Measurements from ENCODE around the gene PRKAG1. TPM values are rescaled to one million over a fixed set of nuclear protein-coding genes. Genes with fewer than 3 reads are reported as not detected.

PRKAG1 gene
- total RNA-seq, 2 donors from 2014 or later = 49.5 to 54.8 TPM

DNA sequence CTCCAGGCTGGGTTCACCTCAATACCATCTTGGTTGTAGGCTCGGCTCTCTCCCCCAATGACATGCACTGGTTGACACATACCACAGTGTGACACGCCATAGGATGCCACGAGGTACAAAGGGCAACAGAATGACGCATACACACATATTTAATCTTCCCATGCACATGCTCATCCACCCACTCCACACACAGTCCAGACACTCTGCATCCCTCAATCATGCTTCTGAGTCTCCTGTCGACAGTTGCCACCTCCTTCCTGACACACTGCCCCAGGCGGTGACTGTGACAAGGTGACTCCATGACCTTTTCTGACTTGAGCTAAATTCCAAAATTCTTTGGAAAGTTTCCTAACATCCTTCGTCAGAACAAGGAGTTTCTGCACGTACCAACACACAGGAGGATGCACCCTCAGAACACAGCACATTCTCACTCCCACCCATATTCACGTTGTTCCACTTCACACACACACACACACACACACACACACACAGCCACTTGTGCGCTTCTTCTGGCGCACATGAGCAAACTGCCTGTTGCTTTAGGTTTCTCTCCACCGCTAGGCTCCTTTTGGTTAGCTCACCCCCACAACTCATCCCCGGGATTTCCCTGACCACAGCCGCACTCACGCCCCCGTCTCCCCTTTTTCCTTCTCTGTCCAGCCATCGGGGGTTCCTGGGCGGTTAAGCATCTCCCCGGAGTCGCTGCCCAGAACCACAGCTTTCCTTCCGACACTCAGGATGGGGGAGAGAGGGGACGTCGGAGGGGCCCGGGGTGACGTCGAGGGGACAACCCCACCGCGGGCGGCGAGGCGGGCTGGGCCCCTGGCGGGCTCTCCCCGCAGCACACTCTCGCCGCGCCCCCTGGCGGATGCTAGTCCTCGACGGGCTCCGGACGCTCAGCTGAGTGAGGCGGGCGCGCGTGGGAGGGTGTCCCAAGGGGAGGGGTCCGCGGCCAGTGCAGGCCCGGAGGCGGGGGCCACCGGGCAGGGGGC lies 41.0 kb downstream of the PRKAG1 start:
- TF ChIP-seq, protein P1, sequence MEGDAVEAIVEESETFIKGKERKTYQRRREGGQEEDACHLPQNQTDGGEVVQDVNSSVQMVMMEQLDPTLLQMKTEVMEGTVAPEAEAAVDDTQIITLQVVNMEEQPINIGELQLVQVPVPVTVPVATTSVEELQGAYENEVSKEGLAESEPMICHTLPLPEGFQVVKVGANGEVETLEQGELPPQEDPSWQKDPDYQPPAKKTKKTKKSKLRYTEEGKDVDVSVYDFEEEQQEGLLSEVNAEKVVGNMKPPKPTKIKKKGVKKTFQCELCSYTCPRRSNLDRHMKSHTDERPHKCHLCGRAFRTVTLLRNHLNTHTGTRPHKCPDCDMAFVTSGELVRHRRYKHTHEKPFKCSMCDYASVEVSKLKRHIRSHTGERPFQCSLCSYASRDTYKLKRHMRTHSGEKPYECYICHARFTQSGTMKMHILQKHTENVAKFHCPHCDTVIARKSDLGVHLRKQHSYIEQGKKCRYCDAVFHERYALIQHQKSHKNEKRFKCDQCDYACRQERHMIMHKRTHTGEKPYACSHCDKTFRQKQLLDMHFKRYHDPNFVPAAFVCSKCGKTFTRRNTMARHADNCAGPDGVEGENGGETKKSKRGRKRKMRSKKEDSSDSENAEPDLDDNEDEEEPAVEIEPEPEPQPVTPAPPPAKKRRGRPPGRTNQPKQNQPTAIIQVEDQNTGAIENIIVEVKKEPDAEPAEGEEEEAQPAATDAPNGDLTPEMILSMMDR (IDR thresholded peaks at IDR 0.05) = peak; percentile 76
- peak; percentile 73 for DNase-seq
- Histone ChIP-seq H3K9ac (ENCODE audit: low read depth in 2 of 2, low read length in 2 of 2) (no peak overlapping the region), H3K4me1 (peaks cover 36% of the 10 kb centered on the region), H3K9me3 (no peaks in the 10 kb centered on the region), H3K36me3 (no peaks in the 10 kb centered on the region), H3K4me3 (peak overlapping the region; percentile 27), H3K27me3 (peaks cover 76% of the 10 kb centered on the region), H3K27ac (no peak overlapping the region)
- intact Hi-C loops (cut with DNase I) = loop anchor here (5.0 kb wide), 1 partner anchor 40 kb away; no protein-coding TSS in a partner anchor

DNA sequence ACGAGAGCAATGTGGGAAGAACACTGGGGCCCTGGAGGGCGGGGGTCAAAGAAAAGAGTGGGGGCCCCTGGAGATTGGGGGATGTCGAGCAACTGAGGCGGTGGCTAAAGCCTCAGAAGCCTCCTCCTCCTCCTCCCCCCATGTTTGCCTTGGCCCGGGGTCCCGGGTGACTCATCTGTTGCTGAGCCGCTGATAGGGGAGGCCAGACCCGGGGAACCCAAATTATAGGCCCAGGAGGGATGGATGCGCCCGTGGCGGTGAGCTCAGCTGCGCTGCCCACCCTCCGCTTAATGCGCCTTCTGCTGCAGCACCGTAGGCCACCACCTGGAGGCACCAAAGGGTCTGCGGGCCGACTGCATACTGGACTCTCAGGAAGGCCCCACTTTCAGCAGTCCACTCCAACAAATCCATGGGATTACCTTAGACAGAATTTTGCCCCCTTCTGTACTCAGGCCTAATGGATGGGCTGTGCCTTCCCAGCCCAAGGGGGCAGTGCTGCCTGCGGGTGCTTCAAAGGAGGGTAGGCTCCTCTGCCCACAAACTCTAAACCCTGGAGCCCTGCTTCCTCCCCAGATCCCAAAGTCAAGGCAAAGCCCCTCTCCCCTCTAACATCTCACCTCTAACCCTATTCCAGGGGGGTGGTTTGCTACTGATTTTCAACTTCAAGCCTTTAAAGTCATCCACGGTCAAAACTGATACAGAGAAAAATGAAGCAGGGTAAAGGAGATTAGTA lies 44.5 kb downstream of the PRKAG1 start:
- Histone ChIP-seq H3K9ac (ENCODE audit: low read depth in 2 of 2, low read length in 2 of 2) (no peak overlapping the region), H3K9me3 (no peaks in the 10 kb centered on the region), H3K27ac (no peak overlapping the region), H3K27me3 (peaks cover 70% of the 10 kb centered on the region), H3K4me1 (peaks cover 29% of the 10 kb centered on the region), H3K4me3 (no peak overlapping the region), H3K36me3 (no peaks in the 10 kb centered on the region)
- intact Hi-C loops (cut with DNase I) = no loop called here
- peak; percentile 62 for DNase-seq
- TF ChIP-seq, protein P1 (IDR thresholded peaks at IDR 0.05) = peak; percentile 61

DNA sequence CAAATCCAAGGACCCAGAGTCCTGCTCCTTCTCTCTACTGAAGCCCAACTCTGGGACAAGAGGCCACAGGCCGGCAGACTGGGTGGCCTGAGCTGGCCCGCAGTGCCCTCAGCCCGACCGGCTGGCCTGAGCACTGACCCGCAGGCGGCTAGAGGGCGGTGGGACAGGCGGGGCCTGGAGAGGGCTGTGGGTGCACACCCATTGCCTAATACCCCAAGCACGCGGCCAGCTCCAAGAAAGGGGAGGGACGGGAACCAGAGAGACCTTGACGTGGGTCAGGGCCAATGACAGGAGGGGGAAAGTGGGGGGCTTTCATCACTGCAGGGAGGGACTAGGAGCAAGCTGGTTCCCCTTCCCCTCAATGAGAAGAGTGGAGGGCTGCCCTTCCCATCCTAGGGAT lies 45.0 kb downstream of the PRKAG1 start:
- Histone ChIP-seq H3K27ac (no peak overlapping the region), H3K36me3 (no peaks in the 10 kb centered on the region), H3K9ac (ENCODE audit: low read depth in 2 of 2, low read length in 2 of 2) (no peak overlapping the region), H3K27me3 (peaks cover 64% of the 10 kb centered on the region), H3K4me1 (peaks cover 27% of the 10 kb centered on the region), H3K4me3 (no peak overlapping the region), H3K9me3 (no peaks in the 10 kb centered on the region)
- TF ChIP-seq, protein P1 (IDR thresholded peaks at IDR 0.05) = no peak
- intact Hi-C loops (cut with DNase I) = no loop called here
- no peak for DNase-seq

DNA sequence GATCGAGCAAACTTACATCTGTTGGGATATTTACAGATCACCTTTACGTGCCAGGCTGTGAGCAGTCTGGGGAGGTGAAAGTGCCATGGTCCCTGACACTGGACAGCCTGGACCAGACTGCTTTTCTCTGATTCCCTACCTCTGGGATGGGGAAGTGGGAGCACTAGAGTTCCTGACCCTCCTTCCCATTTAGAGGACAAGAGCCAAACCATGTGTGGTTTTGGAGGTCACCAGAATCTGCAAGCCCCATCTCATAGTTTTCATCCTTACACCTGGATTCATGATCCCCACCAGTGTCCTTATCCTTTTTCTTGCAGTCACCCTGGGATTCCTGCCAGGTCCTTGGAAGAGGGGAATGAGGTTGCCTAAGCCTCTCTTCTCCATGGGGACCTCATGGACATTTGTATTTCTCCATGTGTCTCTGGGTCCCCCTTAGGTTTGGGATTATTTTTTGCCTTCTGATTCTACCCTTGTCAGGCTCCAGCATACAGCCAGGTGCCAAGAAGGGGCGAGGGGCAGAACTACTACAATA lies 45.6 kb downstream of the PRKAG1 start:
- Histone ChIP-seq H3K27me3 (peaks cover 59% of the 10 kb centered on the region), H3K27ac (no peak overlapping the region), H3K4me1 (peaks cover 21% of the 10 kb centered on the region), H3K9me3 (no peaks in the 10 kb centered on the region), H3K9ac (ENCODE audit: low read depth in 2 of 2, low read length in 2 of 2) (no peak overlapping the region), H3K36me3 (no peaks in the 10 kb centered on the region), H3K4me3 (no peak overlapping the region)
- intact Hi-C loops (cut with DNase I) = no loop called here
- TF ChIP-seq, protein P1 (IDR thresholded peaks at IDR 0.05) = no peak
- no peak for DNase-seq

DNA sequence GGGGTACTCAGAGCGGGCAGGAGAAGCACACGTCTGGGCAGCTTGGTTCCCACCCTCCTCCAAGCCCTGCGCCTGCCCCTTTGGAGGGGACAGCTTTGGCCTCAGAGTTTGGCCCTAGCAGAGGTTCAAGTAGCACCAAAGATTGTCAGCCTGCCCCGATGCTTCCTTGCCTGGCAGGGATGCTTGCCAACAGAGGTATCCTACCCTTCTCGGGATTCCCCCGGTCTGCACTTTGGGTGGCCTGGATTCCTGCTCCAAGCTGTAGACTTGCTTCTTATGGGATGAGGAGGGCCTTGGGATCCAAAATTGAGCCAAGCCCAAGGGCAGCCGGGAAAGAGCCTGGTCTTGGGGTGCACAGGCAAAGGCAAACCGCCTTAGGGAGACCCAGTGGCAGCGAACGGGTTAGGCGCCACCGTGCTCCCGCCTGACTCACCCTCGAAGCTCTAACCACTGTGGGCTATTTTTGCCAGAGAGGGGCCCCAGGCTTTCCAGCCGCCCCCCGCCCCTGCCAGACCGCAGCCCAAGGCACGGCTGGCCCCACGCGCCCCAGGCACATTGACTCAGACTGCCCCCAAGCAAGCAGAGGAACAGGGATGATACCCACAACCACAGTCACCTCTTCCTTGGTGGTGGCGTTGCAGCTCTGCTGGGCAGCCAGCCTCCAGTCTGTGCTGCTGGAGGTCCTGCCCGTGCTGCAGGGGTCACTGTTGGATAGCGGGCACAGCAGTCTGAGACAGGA lies 46.2 kb downstream of the PRKAG1 start:
- Histone ChIP-seq H3K4me3 (no peak overlapping the region), H3K27me3 (peaks cover 53% of the 10 kb centered on the region), H3K36me3 (no peaks in the 10 kb centered on the region), H3K9me3 (no peaks in the 10 kb centered on the region), H3K4me1 (peaks cover 20% of the 10 kb centered on the region), H3K27ac (no peak overlapping the region), H3K9ac (ENCODE audit: low read depth in 2 of 2, low read length in 2 of 2) (no peak overlapping the region)
- TF ChIP-seq, protein P1 (IDR thresholded peaks at IDR 0.05) = no peak
- intact Hi-C loops (cut with DNase I) = no loop called here
- DNase-seq = no peak
